ENCODE data around the gene SLC4A3.
A peak's percentile ranks its signal among the peaks of the same experiment; 100 is the strongest.

Gene SLC4A3

DNA sequence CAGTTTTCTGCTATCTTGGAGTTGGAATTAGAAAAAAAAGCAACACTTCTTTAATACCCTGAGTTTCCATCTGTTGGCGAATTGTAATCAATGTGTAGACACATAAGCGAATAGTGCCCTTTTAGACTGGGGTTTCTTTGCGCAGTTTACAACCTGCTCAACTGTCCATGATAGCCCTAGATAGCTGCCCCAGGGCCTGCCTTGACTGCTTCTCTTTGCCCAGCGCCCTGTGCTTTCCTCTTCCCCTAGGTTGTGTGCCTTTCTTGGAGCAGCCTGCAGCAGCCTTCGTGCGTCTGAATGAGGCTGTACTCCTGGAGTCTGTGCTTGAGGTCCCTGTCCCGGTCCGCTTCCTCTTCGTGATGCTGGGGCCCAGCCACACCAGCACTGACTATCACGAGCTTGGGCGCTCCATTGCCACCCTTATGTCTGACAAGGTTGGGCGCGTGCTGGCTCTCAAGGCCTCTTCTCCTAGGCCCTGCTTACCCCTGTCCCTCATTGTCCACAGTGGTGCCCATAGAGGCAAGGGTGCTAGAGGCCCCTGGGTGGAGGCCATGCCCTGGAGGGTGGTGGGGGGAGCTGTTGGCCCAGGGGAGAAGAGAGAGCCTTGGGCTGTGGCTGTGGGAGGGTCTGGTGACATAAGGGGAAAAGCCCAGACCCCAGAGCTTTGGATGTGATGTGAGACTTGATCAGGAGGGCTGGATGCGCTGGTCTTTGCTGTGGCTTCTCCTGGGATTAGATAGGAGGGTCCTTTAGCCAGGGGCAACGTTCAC, 6.9 kb downstream of the SLC4A3 start:
- no peak for DNase-seq

GRCh38 chr2:219634951-219635751, 7.7 kb downstream of the SLC4A3 start:
- no peak for DNase-seq

- no peak for DNase-seq
These were observed 8.9 kb downstream of the SLC4A3 start for GRCh38 chr2:219636144-219636915.

DNA sequence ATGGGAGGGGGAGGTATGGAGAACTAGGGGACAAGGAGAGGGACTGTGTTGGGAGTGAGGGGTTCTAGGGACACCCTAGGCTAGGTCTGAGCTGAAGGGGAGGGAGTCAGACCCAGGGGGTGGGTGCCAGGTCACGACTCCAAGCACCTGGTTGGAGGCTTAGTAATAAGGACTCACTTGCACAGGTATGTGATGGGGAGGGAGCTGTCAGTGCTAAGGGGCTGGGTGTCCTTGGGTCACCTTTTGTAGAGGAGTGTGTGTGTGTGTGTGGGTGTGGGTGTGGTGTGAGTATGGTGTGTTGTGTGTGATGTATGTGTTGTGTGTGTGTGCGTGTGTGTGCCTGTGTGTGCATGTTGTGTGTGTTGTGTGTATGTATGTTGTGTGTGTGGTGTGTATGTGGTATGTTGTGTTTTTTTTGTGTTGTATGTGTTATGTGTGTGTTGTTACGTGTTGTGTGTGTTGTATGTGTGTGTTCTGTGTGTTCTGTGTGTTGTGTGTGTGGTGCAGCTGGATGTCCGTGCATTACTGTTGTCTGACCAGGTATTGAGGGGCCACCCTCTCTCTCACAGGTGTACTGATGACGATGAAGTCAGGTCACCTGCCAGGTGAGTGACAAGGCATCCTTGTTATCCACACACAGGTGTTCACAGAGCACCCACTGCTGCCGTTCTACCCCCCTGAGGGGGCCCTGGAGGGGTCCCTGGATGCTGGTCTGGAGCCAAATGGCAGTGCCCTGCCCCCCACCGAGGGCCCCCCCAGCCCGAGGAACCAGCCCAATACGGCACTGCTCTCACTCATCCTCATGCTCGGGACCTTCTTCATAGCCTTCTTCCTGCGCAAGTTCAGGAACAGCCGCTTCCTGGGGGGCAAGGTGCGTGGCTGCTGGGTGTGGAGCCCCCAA, 9.8 kb downstream of the SLC4A3 start:
- no peak for DNase-seq

GRCh38 chr2:219637842-219638185, 10.4 kb downstream of the SLC4A3 start:
- no peak for DNase-seq

- no peak for DNase-seq
These were observed 11.0 kb downstream of the SLC4A3 start for GRCh38 chr2:219638217-219638947.

DNA sequence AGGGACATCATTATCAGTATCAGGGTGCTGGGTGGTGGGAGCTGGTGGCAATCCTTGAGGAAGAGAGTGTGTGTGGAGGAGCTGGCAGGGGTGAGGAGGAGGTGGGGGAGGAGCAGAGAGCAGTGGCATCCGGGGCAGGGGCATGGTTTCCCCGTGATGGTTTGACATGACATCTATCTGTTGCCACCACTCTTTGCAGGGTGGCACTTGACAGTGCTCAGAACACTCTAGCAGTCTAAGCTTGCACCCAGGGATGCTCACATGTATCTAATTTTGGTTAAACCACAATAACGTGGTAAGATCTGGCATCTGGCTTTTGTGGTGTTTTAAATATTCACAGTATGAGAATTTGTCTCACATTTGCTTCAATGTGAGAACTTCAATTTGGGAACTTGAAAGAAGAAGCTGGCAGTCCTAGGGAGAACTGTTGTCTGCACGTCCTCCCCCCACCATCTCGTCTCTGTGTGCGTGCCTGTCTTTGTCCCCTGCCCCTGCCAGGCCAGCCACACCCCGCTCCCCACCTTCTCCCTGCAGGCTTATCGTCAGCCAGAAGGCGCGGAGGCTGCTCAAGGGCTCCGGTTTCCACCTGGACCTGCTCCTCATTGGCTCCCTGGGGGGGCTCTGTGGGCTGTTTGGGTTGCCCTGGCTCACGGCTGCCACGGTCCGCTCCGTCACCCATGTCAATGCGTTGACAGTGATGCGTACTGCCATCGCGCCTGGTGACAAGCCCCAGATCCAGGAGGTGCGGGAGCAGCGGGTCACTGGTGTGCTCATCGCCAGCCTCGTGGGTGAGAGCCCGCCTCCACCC, 11.7 kb downstream of the SLC4A3 start:
- no peak for DNase-seq

DNA sequence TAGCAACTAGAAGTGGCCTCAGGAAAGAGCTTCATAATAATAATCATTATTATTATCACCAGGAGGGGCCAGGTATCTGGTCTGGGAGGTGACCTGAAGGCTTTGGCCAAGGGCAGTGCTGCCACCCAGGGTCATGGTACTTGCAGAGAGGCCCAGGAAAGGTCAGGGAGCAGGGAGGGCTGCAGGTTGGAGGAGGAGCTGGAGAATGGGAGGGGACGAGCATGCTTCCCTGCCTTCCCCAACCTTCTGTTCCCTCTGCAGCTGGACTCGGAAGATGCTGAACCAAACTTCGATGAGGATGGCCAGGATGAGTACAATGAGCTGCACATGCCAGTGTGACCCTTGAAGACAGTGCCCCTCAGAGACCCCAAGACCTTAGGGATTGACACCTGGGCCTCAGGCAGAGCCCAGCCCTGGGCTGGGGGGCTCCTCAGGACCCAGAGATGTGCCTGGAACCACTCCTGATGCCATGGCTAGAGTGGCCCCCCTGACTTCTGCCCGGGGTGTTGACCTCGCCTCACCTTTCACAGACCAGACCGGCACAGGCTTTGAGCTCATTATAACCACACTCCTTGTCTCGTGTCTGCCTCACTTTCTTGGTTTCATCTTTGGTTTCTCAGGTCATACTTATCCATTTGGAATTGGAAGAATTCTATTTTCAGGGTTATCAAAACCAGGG, 14.1 kb downstream of the SLC4A3 start:
- no peak for DNase-seq

DNA sequence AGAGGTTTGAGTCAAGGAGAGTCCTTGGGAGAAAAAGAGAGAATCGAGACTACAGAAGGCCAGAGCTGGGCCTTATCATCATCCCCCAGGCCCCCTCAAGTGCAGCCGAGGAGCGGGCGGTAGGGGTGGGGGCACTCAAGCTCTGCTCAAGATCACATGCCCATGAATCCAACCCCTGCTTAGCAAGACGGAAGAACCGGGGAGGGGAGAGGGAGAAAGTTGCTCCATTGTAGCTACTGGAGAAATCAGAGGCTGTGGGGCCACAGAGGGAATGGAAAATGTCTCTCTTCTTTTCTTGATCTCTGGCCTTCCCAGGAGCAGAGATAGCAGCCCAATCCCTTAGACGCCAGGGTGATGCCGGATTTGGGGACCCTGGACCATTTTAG, 14.6 kb downstream of the SLC4A3 start:
- DNase-seq: no peak

DNA sequence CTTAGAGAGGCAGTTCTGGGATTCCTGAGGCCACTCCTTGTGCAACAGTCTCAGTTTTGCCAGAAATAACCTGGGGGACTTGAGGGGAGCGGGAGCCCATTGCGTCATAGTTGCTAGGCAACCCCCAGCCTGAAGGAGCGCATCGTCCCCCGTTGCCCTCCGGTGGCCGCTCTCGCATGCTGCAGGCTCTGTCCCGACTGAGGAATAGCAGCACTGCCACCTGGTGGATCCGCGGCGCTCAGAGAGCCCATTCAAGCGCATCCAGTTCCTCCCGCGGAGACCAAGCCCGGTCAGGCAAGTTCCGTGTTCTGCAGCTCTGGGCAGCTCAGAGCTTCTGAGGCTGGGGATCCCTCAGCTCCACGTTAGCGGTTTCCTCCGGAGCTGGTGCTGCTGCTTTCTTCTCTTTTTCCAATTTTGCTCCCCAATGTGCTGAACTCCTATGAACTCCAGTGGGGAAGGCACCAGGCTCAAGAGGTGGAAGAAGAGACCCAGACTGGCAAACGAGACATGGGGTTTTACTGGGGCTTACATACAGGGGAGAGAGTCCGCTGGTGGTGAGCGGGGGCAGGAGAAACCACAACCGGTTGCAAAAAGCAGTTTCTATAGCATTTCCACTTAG, 15.1 kb downstream of the SLC4A3 start:
- DNase-seq: peak; percentile 77

- no peak for DNase-seq
These were observed 15.6 kb downstream of the SLC4A3 start for GRCh38 chr2:219643084-219643473.

DNA sequence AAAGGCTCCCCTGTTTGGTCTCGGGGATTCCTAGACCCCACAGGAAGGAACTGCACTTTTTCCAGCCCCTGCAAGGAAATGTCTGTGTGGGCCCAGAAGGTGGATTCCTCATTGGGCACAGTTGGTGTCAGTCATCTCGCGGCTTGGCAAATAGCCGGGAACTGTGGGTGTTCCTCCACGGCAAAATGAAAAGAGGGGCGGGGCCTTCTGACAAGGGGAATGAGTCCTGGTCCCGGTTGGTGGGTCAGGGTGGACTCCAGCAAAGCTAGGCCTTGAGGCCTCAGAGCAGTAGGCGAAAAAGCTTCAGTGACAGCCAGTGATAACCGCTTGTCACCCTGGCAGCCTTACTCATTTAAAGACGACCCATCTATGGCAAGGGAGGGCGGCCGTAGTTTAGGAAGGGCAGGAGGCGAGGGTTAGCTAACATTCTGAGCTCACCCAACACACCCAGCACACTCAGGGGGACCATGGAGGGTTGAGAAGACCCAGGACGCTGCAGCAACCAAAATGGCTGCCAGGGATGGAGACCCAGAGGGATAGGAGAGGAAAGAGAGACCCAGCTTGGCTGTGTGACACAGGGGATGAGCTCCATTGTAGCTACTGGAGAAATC, 16.5 kb downstream of the SLC4A3 start:
- no peak for DNase-seq

GRCh38 chr2:219644801-219645480, 17.5 kb downstream of the SLC4A3 start:
- DNase-seq: no peak

DNA sequence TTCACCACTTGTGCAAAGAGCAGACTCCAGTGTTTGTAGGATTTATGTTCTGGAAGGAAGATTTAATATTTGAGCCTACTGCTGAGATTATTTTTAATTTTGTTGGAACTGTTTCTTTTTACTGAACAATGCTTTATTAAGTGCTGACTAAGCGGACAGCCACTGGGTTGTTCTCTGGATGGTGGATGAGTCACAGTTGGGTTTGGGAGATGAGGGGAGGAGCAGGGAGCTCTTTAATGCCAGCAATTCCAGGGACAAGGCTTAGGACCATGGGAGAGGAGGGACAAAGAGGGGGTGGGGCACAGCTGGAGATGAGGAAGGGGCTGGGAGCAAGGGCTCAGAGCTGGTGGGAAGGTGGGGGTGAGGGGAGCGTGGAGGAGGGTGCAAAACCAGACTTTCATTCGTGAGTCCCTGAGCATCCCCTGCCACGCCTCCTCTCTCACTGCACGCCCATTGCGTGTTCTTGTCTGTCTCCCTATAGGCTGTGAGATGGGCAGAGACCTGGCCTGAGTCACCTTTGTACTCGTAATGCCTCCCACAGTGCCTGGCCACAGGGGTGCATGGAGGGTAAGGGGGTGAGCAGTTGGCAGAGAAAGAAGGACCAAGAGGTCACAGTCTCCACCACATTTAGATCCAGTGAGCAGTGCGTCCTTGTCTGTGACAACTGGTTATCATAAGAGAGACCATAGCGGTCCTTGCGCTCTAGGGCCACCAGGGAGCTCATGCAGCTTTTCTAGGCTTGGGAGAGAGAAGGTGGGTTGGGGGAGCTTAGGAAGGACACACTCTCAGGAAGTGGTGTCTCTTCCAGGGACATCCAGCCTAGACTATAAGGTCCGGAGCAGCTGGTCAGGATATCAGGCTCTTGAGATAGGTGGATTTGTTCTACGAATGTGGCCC, 18.4 kb downstream of the SLC4A3 start:
- no peak for DNase-seq

DNA sequence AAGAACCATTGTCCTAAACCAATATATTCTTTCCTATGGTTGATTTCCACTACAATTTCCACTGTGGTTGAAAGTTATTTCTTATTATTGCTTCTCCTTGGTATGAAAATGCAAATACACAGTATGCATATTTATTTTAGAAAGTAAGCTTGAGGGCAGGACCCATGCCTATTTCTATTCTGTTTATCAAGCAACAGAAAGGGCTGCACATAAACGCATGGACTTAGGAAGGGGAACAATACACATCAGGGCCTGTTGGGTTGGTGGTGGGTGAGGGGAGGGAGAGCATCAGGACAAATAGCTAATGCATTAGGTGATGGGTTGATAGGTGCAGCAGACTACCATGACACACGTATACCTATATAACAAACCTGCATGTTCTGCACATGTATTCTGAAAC, 20.7 kb downstream of the SLC4A3 start:
- no peak for DNase-seq

- DNase-seq: no peak
These were observed 21.5 kb downstream of the SLC4A3 start for GRCh38 chr2:219648963-219649362.

- no peak for DNase-seq
These were observed 23.2 kb downstream of the SLC4A3 start for GRCh38 chr2:219650426-219651248.

Measured in effector CD4-positive, alpha-beta T cell (primary cell).